Hematopoietic multipotent progenitor cell treated with erythropoietin and hydrocortisone succinate and interleukin-3 and kit ligand, for 8 days (in vitro differentiated cells): ENCODE results near the gene TNRC6B.

ENCODE experiments used
- DNase-seq: peaks from one replicate; pipeline ENCODE4 v3.0.0-alpha.2; 2015

Gene TNRC6B

DNA sequence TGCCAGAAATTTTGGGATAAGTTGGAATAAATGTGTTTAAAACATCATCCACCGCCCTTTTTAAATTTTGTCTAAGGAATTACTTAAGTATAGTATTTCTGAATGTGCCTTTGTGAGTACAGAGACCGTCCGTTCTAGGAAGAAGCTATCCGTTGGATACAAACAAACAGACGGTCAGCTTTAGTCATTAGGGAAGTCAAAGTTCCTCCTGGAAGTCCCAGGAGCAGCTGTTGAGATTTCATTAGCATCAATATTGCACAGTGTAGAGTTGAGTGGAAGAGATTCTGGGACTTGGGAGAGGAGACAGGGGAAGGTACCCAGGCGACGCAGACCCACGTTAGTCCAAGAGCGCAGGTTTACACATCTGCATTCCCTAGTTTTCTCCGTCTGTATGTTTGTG, 152.9 kb downstream of the TNRC6B start:
- DNase-seq: no peak

DNA sequence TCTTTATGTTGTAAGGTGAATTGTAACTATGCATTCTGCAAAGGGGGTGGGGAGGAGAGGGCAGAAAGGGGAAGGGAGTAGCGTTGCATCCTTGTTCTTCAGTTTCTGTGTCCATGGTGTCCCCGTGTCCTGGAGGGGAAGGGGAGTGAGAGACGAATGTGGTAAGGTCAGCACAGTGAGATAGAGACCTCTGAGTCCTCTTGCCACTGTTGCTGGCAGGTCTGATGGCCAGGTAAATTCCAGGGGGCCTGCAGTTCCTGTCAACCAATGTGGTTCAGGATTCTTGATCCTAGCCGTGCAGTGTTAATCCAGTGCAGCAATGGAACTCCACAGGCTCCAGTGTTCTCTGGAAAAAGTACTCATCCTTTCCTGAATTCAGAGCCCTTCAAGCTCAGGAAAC, 154.0 kb downstream of the TNRC6B start:
- no peak for DNase-seq

DNA sequence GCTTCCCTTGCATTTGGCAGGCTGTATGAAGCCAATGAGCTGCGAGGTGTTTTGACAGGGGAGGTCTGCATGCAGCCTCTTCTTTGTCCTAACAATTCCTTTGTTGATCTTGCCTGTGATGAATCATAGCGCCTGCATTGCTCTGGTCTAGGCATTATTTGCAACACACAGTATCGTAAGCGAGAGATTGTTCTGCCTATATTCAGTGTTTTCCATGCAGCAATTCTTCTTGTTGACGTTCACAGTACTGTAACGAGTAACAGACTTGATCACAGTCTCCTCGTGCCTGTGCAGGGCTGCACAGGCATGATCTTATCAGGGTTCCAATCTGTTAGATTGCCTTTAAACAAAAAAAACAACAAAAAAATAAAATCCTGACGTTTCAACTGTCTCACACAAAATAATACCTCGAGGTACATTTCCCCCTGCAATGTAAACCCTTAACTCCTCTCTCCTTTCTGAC, 154.6 kb downstream of the TNRC6B start:
- no peak for DNase-seq

DNA sequence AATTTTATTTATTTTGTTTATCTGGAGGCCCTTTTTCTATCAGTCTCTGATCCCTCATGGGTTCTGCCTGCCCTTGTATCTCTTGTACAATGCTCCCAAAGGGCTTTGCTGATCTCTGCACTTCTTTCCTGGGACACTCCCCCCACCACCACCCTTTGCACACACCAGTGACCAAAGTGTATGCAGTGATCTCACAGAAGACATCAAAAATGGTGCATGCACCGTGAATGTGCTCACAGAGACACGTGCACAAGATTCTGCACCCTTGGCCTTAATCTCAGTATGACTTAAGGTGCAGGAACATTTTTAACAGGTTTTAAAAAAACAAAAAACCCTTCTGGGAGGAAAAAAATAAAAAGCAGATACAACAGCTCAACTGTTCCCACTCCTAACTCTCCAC, 156.3 kb downstream of the TNRC6B start:
- DNase-seq: no peak

DNA sequence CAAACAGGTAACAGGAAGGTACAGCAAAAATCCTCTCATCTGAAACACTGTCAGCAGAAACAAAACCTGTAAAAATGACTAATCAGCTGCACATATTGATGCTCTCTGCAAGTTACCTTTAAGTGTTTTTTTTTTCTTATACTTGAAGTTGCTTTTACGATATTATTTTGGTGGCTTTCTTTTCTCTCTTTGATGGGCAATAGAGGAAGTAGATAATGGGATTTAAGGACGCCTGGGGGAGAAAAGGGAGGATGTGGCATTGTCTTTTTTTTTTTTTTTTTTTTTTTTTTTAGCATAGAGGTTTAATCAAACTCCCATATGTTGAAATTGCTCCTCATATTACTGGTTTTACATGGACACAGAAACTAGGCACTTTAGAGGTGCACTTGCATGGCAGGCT, 157.2 kb downstream of the TNRC6B start:
- no peak for DNase-seq

DNA sequence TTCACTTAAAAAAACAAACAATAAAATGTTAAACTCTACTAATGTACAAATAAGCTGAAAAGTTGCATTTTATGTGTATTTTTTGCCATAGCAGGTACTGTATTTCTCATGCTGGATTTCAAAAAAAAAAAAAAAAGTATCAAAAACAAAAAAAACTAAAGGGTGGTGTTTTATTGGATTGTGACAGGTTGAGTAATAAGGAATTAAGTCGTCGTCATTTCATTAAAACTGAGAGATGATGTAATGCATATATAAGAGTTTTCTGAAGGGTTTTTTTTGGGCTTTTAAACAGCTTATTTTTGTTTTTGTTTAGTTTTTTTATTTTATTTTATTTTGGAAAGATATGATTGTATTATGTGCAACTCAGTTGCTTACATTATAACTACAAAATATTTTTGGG, 157.6 kb downstream of the TNRC6B start:
- no peak for DNase-seq

DNA sequence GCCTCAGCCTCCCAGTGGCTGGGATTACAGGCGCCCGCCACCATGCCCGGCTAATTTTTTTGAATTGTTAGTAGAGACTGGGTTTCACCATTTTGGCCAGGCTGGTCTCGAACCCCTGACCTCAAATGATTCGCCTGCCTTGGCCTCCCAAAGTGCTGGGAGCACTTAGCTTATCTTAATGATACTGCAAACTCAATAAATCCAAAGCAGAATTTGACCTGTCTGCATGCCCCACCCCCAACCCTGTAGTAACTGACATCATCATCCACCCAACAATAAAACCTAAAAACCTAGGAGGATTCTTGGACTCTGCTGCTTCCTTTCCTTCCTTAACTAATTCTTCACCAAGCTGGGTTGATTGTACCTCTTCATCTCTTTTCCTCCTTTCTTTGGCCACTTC, 162.3 kb downstream of the TNRC6B start:
- DNase-seq: no peak

DNA sequence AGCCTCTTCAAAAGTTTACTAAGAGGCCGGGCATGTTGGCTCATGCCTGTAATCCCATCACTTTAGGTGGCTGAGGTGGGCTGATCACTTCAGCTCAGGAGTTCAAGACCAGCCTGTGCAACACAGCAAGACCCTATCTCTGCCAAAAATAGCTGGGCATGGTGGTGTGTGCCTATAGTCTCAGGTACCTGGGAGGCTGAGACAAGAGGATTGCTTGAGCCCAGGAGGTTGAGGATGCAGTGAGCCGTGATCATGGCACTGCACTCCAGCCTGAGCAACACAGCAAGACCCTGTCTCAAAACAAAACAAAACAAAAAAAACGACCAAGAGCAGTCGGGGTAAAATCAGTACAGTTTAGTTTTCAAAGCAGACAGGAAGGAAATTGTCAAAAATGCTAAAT, 163.9 kb downstream of the TNRC6B start:
- DNase-seq: no peak

DNA sequence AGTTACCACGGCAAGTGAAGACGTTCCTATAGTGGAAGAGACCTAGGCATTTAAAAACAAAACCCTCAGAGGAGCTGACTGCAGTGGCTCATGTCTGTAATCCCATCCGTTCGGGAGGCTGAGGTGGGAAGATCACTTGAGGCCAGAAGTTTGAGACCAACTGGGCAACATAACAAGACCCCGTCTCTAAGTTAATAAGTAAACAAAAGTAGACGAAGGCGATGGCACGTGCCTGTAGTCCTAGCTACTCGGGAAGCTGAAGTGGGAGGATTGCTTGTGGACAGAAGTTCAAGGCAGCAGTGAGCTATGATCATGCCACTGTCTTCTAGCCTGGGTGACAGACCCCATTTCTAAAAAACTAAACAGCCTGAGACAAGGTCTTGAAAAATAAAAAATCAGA, 164.8 kb downstream of the TNRC6B start:
- no peak for DNase-seq

DNA sequence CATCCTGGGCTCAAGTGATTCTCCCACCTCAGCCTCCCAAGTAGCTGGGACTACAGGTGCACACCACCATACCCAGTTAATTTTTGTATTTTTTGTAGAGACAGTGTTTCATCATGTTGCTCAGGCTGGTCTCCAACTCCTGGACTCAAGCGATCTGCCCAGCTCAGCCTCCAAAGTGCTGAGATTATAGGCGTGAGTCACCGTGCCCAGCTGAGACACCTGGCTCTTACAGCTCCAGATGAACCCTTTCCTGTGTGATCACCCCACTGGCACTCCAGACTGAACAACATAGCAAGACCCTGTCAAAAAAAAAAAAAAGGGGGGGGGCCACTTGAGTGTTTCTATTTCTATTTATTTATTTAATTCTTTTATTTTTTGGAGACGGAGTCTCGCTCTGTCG, 167.5 kb downstream of the TNRC6B start:
- DNase-seq: no peak

DNA sequence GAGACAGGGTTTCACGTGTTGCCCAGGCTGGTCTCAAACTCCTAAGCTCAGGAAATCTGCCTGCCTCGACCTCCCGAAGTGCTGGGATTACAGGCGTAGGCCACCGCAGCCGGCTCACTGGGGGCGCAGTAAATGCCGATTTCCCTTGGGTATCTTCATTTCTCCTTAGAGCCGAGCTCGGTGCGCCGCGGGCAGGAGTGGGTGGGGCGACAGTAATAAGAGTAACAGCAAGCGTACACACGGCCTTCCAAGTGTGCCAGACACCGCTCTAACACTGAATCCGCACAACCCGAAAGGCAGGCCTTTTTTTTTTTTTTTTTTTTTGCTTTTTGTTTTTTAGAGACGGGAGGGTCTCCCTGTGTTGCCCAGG, 168.1 kb downstream of the TNRC6B start:
- peak; percentile 66 for DNase-seq

DNA sequence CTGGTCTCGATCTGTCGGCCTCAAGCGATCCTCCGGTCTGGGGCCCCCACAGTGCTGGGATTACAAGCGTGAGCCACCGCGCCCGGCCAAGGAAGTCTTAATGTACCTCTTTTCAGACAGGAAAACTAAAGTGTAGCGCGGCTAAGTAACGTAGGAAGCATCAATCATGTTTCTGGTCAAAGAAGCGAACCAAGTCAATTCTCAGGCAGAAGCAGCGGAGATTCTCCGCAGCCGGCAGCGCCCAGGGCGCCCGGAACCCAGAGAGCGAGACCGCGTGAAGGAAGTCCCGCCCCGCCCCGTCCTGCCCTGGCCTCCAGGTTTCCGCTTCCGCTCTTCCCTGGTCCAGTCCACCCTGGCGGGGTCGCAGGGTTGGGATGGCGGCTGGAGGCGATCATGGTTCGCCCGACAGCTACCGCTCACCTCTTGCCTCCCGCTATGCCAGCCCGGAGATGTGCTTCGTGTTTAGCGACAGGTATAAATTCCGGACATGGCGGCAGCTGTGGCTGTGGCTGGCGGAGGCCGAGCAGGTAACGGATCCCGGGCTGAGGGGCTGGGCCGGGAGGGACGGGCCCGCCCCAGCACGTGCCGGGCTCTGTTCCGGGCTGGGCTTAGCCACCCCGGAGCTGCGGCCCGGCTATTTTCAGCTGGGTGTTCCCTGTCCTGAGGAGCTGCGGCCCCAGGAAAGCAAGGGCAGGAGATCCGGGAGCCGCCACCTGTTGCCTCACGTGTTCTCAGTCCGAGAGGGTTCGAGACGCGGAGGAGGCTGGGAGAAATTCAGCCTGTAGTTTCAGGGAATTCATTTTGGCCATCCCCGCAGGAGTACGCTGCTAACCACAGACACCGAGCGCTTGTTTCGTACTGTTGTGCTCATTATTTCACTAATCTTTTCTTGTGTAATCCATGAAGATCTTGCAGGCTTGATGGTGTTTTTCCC, 168.7 kb downstream of the TNRC6B start, which contains the start of gene ADSL:
Gene ADSL, plus strand, starts transcription at position 316 of the 934 bp plus-strand sequence. Its CDS starts 59 bp downstream, at position 375.
- DNase-seq: peak; percentile 87

DNA sequence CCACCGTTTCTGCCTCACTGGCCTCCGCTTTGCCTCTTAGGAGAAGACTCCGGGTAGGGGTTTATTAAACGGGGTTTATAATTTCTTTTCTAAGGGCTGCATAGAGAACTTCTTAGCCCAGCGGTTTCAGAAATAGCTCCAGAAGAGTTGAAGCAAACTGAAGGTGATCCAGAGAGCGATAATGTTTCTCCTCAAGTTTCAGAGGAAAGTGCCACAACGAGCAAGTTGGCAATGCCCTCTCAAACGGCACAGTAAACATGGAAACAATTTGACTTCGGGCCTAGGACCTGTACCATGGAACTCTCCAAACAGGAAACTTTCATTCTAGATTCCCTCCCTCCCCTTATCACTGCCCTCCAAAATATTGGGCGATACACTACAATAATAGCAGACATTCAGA, 169.6 kb downstream of the TNRC6B start:
- peak; percentile 37 for DNase-seq

DNA sequence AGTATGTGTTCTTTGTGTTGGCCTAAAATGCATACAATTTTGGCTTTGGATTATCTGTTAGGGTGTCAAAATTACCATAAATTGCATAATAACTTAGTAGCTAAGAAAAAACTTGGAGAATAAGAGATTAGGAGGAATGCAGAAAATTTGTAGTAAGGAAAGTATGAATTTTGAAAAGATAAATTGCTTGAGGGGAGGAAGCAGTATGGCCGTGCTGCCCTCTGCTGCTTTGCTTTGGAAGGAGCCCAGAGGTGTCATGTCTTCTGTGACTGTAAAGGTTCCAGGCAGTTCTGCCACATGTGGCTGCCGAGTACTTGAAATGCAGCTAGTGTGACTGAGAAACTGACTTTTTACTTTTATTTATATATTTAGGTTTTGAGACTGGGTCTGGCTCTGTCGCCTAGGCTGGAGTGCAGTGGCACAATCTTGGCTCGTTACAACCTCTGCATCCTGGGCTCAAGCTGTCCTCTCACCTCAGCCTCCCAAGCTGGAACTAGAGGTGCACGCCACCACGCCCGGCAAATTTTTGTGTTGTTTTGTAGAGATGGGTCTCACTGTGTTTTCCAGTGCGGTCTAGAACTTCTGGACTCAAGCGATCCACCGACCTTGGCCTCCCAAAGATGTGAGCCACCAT, 170.4 kb downstream of the TNRC6B start:
- peak; percentile 73 for DNase-seq

DNA sequence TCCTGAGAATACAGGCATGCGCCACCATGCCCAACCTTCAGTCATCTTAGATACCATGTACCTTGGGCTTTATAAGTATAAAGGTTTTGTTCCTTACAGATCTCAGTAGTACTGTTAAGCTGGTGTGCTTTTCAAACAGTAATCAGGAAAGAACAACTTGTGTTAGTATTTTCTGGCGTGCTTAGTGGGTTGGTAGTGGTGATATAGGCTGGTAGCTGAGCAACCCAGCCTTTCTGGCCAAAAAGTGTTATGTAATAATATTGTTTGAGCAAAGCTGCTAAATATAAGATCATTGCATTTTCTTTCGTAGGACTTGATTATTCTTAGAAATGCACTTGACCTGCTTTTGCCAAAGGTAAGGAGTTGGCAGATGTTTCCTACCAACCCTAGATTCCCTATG, 175.0 kb downstream of the TNRC6B start:
- no peak for DNase-seq

DNA sequence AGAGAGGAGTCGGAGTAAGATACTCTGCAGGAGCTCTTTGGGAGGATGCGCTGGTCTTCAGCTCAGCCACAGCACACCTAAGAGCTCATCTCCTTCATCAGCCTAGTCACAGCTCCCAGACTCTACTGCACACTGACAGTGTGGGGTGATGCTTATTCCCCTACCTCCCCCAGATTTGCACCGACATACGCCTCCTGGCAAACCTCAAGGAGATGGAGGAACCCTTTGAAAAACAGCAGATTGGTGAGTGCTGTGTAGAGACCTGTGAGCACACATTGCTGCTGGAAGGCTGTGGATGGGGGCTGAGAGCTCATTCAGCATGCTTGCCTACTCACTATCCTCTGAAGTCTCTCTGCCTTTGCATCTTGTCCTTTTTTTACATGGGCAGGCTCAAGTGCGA, 183.4 kb downstream of the TNRC6B start:
- no peak for DNase-seq

DNA sequence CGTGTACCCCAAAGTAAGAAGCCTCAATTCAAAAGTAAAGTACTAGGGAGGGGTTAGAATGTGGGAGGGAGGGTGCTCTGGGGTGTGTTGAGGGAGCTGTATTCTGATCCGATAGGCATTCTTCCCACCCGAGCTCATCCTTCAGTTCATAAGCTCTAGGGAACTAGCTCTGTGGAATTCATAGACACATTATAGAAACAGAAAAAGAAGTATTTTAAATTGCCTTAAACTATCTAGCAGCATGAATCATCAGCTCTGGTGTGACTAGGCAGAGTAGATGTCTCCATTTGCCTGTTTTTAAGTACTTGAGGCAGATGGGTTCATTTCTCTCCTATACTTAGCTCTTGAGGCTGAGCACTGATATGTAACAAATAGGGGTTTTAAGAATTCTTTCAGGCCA, 185.3 kb downstream of the TNRC6B start:
- DNase-seq: no peak

DNA sequence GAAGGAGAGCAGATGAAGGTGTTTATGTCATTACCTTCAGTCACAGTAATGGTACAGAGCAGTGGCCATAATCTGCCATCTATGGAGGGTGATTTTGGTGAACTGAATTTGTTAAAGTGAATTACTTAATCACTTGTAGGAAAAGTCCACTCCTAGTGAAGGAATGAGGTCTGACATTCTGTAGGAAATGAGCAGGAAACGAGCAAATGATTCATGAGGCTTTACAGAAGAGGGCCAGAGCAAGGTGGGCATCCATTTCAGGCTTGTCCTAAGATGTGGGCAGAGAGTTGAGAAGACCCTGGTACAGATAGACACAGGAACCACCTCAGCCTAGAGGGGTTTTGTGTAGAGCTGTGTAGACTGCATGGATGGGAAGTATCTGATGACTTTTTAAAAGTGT, 186.7 kb downstream of the TNRC6B start:
- DNase-seq: no peak

DNA sequence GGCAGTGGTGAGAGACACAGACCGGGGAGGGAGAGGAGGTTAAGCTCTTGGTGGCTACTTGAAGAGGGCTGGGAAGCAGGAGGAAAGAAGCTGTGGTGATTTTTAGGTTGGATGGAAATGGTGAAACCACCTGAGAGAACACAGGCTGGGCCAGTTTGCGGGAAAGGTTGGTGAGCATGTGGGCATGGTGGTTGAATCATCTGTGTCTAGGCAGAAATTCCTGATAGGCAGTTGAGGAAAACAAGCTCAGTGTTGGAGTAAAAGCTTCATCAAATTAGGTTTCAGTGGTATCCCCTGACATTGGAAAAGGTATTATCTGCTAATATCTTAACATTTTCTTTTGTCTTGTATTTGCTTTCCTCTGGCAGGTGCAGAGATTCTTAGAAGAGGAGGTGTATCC, 188.3 kb downstream of the TNRC6B start:
- DNase-seq: no peak

DNA sequence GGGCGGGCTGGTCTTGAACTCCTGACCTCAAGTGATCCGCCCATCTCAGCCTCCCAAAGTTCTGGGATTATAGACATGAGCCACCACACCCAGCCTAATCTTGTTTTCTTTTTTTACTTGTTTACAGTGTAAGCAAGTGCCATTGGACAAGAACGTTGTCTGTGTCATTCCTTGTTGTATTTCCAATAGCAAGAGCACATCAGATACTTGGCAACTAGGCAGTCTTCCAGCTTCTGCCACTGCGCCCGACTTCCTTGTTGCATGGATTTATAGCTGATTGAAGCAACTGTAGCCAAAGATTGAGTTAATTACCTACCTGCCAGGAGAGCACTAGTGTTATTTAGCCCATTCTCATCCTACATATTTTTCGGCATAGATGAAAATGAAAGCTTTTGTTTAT, 189.6 kb downstream of the TNRC6B start:
- DNase-seq: no peak

DNA sequence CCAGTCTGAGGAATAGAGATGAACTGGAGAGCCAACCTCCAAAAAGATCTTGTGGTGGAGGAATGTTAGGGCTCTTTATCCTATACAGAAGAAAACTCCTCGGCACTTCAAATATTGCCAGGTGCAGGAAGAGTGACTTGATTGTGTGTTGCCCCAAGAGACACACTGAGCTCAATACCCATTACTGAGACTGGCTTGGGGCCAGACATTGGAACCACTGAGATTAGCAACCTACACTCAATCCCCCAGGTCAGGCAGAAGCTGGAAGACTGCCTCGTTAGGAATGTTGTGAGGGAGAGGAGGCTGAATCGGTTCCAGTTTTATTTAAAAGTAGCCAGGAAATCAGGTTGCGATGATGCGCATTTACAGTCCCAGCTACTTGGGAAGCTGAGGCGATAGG, 190.3 kb downstream of the TNRC6B start:
- DNase-seq: no peak

DNA sequence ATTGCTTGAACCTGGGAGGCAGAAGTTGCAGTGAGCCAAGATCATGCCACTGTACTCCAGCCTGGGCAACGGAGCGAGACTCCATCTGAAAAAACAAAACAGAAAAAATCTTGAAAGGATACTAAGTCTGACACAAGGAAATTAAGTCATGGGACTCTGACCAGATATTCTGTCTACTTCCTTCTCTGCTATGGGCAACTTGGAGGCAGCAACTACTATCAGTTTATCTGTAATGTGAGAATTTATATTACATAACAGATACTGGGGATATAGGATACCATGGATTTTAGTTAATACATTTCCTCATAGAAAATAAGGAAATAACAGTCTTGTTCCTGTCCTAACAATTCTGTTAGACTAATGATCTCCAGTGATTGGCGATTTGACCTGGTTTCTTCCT, 191.1 kb downstream of the TNRC6B start:
- no peak for DNase-seq

DNA sequence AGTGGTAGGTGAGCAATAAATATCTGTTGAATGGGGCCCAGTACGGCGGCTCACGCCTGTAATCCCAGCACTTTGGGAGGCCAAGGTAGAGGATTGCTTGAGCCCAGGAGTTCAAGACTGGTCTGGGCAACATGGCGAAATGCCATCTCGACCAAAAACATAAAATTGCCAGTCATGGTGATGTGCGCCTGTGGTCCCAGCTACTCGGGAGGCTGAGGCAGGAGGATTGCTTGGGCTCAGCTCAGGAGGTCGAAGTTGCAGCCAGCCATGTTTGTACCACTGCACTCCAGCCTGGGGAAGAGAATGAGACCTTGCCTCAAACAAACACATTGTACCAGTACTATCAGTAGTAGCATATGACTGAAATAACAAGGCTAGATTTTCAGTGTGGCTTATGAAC, 196.8 kb downstream of the TNRC6B start:
- no peak for DNase-seq

DNA sequence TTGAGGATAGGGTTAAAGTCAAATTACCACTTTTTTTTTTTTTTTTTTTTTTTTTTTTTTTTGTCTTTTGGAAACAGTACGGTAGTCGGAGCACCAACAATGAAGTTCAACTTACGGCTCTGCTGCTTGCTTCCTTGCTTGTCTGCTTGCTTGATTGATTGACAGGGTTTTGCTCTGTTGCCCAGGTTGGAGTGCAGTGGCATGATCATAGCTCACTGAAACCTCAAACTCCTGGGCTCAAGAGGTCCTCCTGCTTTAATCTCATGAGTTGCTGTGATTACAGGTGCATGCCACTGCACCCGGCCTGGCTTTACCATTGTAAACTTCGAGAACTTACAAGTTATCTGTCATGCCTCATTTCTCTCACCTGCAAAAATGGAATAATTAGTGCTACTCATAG, 198.4 kb downstream of the TNRC6B start:
- DNase-seq: no peak
